NOMO-1 treated with dmso at 0.1 percent for 144 hours (cell line): Measurements from ENCODE around the gene VPS51.

ENCODE experiments used
- DNase-seq: peaks from one replicate; lab custom pipeline; 2025; ENCODE audit not compliant: unreplicated experiment; lab: John Stamatoyannopoulos, UW

The VPS51 gene

DNA sequence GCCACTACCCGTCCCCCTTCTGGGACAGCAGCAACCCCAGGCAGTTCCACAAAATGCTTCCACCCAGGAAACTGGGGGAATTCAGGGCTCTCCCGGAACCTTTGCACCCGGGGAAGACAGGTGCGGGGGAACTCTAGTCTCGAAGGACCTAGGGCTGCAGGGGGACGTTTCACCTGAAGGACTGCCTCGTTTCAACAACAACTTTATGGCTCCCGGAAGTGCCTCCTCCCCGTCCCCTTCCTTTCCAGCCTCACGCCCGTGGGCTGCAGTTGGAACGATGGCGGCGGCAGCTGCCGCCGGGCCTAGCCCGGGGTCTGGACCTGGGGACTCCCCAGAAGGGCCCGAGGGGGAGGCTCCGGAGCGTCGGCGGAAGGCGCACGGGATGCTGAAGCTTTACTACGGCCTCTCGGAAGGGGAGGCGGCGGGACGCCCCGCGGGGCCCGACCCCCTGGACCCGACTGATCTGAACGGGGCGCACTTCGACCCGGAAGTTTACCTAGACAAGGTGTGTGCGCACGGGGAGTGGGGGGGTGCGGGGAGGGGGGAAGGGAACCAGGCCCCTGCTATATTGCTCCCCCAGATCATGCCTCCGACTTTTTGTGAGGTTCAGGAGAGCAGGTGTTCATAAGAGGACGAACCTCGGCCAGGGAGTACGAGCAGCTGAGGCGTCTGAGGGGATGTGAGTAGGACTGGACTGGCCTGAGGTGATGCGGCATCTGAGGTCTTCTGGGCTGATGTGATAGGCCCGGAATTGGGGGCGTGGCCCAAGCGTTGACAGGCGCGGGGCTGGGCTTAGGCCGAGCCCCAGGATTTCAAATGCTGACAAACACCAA is at the start of gene VPS51:
TSS of gene VPS51 (plus strand) at position 241 of the 833 bp plus-strand sequence. CDS start at position 278, 37 bp downstream.
- peak; percentile 92 for DNase-seq

- no peak for DNase-seq
Observed at GRCh38 chr11:65047581-65048422, 48.2 kb upstream of the VPS51 start.

DNA sequence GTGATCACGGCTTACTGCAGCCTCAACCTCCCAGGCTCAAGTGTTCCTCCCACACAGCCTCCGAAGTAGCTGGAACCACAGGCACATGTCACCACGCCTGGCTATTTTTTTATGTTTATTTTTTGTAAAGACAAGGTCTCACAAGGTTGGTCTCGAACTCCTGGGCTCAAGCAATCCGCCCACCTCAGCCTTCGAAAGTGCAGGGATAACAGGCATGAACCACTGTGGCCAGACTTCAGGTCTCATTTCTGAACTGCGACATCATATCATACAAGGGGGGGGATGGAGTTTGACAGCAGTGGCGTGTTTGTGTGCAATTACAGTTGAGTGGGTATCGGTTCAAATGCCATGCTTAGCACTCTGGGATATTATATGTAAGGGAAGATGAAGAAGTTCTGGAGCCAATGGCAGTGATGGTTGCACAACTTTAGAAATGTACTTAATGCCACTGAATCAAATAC is 44.6 kb upstream of the VPS51 start:
- no peak for DNase-seq

GRCh38 chr11:65053827-65054508 is 42.0 kb upstream of the VPS51 start:
- no peak for DNase-seq

DNA sequence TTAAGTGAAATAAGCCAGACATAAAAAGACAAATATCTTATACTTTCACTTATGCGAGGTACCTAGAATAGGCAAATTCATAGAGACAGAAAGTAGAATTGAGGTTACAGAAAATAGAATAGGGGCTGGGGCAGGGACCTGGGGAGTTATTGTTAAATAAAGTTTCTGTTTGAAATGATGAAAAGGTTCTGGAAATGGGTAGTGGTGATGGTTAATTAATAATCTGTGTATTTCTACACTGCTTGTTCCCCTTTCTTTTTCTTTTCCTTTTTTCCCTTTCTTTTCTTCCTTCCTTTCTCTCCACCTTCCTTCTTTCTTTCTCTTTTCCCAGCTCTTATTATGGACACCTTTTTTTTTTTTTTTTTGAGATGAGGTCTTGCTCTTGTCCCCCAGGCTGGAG is 40.5 kb upstream of the VPS51 start:
- DNase-seq = no peak

- DNase-seq = no peak
Observed at GRCh38 chr11:65056999-65057398, 39.0 kb upstream of the VPS51 start.

- no peak for DNase-seq
Observed at GRCh38 chr11:65057526-65057925, 38.5 kb upstream of the VPS51 start.

DNA sequence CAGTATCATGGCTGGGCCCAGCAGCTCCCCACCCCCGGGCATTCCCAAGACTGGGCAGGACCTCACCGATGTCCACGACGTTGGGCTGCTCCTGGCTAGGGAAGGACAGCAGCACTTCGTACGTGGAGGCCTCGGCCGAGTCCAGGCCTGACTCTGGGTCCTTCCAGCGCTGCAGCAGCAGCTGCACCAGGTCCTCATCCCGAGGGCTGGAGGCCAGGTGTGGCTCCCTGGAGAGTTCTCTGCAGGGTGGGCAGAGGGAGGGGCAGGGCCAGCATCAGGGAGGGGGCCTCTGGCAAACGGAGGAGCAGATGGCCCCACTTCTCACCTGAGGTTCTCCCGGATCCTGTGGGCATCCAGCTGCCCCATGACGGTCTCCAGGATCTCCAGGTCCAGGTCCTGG is 38.0 kb upstream of the VPS51 start:
- no peak for DNase-seq

GRCh38 chr11:65058419-65059054 is 37.5 kb upstream of the VPS51 start, which contains the start of gene NAALADL1:
Gene NAALADL1 (minus strand): TSS chr11:65058553. CDS start chr11:65058521, 32 bp downstream.
- DNase-seq = no peak

DNA sequence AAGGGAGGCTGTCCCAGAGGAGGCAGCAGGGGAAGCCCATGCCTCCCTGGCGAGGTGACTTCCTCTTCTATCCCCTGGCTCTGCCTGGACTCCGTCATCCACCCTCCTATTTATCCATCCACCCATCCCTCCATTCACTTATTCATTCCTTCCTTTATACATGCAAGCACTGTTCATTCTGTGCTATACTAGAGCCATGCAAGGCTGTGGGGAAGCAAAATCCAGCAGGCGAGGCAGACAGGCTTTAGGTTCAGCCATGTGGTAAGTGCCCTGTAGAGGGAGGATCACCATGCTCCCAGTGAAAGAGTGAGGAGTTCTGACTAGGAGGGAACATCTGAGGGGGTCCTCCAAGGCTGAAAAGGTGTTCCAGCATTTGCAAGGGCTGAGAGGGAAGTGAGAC is 36.5 kb upstream of the VPS51 start:
- no peak for DNase-seq

DNA sequence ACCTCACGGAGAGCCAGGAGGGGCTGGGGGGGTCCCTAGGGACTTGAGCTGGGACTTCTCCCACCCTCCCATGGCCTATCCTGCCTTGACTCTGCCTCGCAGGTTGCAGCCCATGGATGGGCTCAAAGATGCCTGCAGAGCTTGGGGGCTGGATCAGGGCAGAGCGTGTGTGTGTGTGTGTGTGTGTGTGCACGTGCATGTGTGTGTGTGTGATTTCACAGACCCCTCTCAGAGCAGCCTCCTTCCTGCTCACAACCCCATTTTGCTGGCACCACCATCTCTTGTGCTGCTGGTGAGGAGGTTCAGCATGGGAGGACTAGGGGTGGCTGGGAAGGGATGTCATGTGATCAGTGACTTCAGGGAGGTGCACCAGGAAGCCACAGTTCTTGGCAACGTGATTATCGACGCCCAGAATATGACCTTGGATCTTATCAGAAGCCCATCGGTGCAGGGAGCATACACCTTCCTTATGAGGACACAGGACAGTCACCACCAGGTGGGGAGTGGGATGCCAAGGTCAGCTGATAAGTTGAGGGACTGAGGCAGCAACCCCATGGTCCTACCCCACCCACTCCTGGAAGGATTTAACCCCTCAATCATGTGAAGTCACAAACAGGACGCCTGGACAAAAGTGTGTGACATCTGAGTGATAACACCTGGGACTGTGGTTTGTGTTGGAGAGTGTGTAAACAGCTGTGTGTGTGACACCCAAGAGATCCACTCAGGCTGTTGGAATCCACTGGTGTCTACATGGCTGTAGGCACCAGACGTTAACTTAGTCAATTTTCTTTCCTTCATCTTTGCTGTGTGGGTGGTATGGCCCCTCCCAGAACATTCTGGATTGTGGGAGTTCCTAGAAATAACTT is 35.8 kb upstream of the VPS51 start:
- DNase-seq = no peak

DNA sequence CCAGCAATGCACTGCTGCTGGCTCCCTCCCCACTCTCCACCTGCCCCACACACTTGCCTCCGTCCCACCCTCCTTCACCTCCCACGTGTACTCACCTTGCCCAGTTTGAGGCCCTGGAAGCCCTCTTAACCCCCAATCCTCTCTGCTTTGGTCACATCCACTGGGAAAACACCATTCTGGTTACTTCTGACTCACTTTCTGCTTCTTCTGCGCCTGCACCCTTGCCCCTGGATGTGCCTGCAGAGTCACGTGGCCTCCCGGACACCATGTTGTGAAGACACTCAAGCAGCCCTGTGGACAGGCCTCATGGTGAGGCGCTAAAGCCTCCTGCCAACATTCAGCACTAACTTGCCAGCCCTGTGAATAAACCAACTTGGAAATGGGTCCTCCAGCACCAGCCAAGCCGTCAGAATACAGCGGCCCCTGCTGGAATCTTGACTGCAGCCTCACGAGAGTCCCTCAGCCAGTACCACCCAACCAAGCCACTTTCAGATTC is 35.1 kb upstream of the VPS51 start:
- DNase-seq = peak; percentile 43

DNA sequence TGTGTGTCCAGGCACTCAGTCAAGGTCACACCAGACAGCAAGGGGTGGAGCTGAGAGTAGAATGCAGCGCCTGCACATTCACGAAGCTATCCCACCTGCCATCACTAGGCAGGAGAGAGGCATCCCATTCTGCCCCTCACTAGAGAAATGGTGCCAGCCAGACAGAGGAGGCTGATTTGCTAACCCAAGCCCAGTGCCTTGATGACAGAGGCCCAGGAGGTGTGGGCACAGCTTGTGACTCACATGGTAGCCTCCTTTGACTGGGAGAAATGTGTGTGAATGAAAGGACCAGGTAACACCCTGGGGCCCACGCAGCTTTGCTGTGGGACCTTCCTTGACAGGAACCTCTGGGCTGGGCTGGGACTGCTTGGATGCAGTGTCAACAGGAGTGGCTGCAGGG is 32.5 kb upstream of the VPS51 start:
- no peak for DNase-seq

DNA sequence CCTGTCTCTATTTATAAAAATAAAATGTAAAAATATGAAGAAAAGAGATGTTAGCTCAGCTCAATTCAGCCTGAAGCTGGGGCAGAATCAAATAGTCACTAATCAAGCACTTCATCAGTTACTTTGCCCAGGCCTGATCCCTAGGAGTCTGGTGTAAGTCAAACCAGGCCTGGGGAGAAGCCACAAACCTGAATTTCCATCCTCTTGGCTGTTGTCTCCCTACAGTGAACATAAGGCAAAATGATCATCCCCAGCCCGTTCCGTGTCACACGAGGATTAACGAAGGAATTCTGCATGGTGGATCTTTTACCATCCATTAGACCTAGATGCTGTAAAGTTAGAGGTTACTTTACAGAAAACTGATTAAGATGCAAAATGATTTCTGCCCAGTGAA is 31.2 kb upstream of the VPS51 start:
- no peak for DNase-seq

- no peak for DNase-seq
Observed at GRCh38 chr11:65065851-65066250, 30.2 kb upstream of the VPS51 start.

GRCh38 chr11:65066315-65066714 is 29.7 kb upstream of the VPS51 start:
- DNase-seq = no peak

GRCh38 chr11:65066805-65067291 is 29.2 kb upstream of the VPS51 start:
- DNase-seq = no peak

- DNase-seq = no peak
Observed at GRCh38 chr11:65067446-65067845, 28.6 kb upstream of the VPS51 start.

GRCh38 chr11:65069217-65069616 is 26.8 kb upstream of the VPS51 start:
- no peak for DNase-seq
